ENCODE measurements around the gene RBMS1. TPM values are rescaled to one million over a fixed set of nuclear protein-coding genes. Genes with fewer than 3 reads are reported as not detected.

The RBMS1 gene
- polyA plus RNA-seq, 2 of the 4 experiments (the other 2 are of a cell fraction): 51.9 to 108 TPM

- TF ChIP-seq, protein P1, sequence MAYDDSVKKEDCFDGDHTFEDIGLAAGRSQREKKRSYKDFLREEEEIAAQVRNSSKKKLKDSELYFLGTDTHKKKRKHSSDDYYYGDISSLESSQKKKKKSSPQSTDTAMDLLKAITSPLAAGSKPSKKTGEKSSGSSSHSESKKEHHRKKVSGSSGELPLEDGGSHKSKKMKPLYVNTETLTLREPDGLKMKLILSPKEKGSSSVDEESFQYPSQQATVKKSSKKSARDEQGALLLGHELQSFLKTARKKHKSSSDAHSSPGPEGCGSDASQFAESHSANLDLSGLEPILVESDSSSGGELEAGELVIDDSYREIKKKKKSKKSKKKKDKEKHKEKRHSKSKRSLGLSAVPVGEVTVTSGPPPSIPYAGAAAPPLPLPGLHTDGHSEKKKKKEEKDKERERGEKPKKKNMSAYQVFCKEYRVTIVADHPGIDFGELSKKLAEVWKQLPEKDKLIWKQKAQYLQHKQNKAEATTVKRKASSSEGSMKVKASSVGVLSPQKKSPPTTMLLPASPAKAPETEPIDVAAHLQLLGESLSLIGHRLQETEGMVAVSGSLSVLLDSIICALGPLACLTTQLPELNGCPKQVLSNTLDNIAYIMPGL (CRISPR knock-in tag; IDR thresholded peaks at IDR 0.05; ENCODE audit: borderline replicate concordance): no peak
- no peak for TF ChIP-seq ZSCAN20 (CRISPR knock-in tag; IDR thresholded peaks at IDR 0.05)
- TF ChIP-seq, protein P2, sequence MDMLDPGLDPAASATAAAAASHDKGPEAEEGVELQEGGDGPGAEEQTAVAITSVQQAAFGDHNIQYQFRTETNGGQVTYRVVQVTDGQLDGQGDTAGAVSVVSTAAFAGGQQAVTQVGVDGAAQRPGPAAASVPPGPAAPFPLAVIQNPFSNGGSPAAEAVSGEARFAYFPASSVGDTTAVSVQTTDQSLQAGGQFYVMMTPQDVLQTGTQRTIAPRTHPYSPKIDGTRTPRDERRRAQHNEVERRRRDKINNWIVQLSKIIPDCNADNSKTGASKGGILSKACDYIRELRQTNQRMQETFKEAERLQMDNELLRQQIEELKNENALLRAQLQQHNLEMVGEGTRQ (IDR thresholded peaks at IDR 0.05): no peak
These were observed 19.3 kb downstream of the RBMS1 start (continued) for GRCh38 chr2:160474319-160474645.

DNA sequence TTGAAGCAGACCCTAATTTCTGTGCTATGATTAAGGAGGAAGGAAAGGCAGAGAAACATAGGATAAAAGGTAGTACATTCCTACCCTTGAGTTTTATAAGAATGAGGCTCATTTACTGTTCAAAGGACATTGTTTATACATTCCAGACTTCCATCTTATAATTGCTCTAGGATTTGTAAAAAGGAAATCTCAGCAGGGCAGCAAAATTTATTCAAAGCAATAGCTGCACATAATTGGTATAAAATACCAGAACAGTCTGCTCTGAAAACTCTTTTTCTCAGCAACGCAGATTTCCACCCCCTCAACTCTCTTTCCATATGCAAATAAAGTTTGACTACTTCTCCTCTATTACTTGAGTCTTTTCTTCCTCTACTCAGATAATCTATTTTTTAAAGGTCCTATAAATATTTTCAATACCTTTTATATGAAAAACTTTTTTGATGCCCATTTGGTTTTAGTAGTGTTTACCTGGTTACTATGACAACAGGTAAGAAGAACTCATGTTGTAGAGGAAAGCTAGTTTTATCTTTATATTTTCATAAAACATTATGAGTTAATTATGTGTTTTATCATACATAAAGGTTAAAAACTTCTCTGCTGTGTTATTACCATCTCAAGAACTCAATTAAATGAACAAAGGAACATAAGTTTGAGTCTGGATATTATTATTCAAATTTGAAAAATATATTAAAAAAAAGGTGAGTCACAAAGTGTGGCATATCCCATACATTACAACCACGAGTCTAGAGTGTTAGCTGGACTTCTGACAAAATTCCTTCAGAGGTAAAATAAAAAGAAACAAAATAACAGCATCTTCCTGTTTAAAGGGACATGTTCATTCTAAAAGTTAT lies 19.9 kb downstream of the RBMS1 start:
- ChIA-PET CTCF (interaction anchor here (0.6 to 1.3 kb wide), 4 partner anchors 13 to 548 kb away, joined by 3 to 5 read pairs (median 4); no protein-coding TSS in a partner anchor), POLR2A (no interaction called here)
- DNase-seq (ENCODE audit: low read depth in 1 of 2, low spot score in 1 of 2) (no peak), ATAC-seq (no peak), FAIRE-seq (no peak)
- Histone ChIP-seq H3K4me3 (no peak overlapping the region), H3K4me2 (no peak overlapping the region; the same call in 2 of the 3 replicates), H3K9me3 (no peaks in the 10 kb centered on the region), H3K4me1 (peaks cover 33% of the 10 kb centered on the region), H3K27ac (no peak overlapping the region)
- TF ChIP-seq, protein P3, sequence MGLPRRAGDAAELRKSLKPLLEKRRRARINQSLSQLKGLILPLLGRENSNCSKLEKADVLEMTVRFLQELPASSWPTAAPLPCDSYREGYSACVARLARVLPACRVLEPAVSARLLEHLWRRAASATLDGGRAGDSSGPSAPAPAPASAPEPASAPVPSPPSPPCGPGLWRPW (IDR thresholded peaks at IDR 0.05): no peak
- TF ChIP-seq PBX3 (IDR thresholded peaks at IDR 0.05) (no peak), FOSL2 (IDR thresholded peaks at IDR 0.05) (no peak), FOSL2 (CRISPR knock-in tag; IDR thresholded peaks at IDR 0.05) (no peak), NPAS2 (CRISPR knock-in tag; IDR thresholded peaks at IDR 0.05; ENCODE audit: borderline replicate concordance) (no peak), CEBPB (IDR thresholded peaks at IDR 0.05) (no peak), EHMT2 (IDR thresholded peaks at IDR 0.05; ENCODE audit: low read depth) (no peak), NR3C1 (IDR thresholded peaks at IDR 0.05) (no peak), HOXB13 (CRISPR knock-in tag; IDR thresholded peaks at IDR 0.05; ENCODE audit: low read depth) (no peak), EP300 (IDR thresholded peaks at IDR 0.05) (no peak), HEYL (CRISPR knock-in tag; IDR thresholded peaks at IDR 0.05) (no peak)
- TF ChIP-seq, protein P4, sequence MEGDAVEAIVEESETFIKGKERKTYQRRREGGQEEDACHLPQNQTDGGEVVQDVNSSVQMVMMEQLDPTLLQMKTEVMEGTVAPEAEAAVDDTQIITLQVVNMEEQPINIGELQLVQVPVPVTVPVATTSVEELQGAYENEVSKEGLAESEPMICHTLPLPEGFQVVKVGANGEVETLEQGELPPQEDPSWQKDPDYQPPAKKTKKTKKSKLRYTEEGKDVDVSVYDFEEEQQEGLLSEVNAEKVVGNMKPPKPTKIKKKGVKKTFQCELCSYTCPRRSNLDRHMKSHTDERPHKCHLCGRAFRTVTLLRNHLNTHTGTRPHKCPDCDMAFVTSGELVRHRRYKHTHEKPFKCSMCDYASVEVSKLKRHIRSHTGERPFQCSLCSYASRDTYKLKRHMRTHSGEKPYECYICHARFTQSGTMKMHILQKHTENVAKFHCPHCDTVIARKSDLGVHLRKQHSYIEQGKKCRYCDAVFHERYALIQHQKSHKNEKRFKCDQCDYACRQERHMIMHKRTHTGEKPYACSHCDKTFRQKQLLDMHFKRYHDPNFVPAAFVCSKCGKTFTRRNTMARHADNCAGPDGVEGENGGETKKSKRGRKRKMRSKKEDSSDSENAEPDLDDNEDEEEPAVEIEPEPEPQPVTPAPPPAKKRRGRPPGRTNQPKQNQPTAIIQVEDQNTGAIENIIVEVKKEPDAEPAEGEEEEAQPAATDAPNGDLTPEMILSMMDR (IDR thresholded peaks at IDR 0.05): no peak
- WGBS (ENCODE audit: missing lambda C conversion rate): 53% methylated on average over 2 of the region's 2 CpGs

DNA sequence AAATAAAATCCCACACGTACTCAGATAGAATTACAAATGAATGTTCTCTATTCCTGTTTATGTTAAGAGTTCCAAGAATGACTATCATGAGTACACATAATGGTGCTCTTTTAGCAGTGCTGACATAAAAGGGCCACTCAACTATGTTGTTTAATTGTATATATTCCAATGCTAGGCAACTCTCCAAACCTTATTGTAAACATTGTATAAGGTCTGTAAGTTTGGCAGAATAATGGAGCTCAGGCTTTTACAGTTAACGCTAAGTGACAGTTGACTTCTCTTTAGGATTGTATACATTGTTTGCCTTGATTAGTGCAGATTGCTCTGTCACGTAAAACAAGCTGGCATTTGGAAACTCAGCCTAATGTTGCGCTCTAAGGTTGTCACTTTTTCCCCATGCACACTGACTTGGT lies 20.8 kb downstream of the RBMS1 start:
- 71% methylated on average over 4 of the region's 4 CpGs for WGBS (ENCODE audit: missing lambda C conversion rate)
- H3K4me2 ChIP-seq: no peak overlapping the region
- peaks cover 33% of the 10 kb centered on the region for H3K4me1 ChIP-seq
- no peak for FAIRE-seq
- no peak for DNase-seq (ENCODE audit: low read depth in 1 of 2, low spot score in 1 of 2)
- CTCF ChIA-PET: interaction anchor here (0.6 to 1.0 kb wide), 3 partner anchors 15 to 549 kb away, joined by 3 to 5 read pairs (median 4); no protein-coding TSS in a partner anchor
- H3K4me3 ChIP-seq: no peak overlapping the region
- no peaks in the 10 kb centered on the region for H3K9me3 ChIP-seq
- ATAC-seq: no peak
- POLR2A ChIA-PET: no interaction called here
- H3K27ac ChIP-seq: no peak overlapping the region
- TF ChIP-seq POLR2A (IDR thresholded peaks at IDR 0.05; ENCODE audit: low read length): no peak
- TF ChIP-seq, protein P2 (IDR thresholded peaks at IDR 0.05): no peak
- TF ChIP-seq, protein P4 (IDR thresholded peaks at IDR 0.05): no peak
- TF ChIP-seq ZC3H11A (IDR thresholded peaks at IDR 0.05): no peak
- TF ChIP-seq MYC (IDR thresholded peaks at IDR 0.05; ENCODE audit: borderline replicate concordance, low read length): no peak
- TF ChIP-seq, protein P5, sequence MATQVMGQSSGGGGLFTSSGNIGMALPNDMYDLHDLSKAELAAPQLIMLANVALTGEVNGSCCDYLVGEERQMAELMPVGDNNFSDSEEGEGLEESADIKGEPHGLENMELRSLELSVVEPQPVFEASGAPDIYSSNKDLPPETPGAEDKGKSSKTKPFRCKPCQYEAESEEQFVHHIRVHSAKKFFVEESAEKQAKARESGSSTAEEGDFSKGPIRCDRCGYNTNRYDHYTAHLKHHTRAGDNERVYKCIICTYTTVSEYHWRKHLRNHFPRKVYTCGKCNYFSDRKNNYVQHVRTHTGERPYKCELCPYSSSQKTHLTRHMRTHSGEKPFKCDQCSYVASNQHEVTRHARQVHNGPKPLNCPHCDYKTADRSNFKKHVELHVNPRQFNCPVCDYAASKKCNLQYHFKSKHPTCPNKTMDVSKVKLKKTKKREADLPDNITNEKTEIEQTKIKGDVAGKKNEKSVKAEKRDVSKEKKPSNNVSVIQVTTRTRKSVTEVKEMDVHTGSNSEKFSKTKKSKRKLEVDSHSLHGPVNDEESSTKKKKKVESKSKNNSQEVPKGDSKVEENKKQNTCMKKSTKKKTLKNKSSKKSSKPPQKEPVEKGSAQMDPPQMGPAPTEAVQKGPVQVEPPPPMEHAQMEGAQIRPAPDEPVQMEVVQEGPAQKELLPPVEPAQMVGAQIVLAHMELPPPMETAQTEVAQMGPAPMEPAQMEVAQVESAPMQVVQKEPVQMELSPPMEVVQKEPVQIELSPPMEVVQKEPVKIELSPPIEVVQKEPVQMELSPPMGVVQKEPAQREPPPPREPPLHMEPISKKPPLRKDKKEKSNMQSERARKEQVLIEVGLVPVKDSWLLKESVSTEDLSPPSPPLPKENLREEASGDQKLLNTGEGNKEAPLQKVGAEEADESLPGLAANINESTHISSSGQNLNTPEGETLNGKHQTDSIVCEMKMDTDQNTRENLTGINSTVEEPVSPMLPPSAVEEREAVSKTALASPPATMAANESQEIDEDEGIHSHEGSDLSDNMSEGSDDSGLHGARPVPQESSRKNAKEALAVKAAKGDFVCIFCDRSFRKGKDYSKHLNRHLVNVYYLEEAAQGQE (IDR thresholded peaks at IDR 0.05): no peak
- TF ChIP-seq HEYL (CRISPR knock-in tag; IDR thresholded peaks at IDR 0.05): no peak
- TF ChIP-seq EHF (CRISPR knock-in tag; IDR thresholded peaks at IDR 0.05): no peak
